Right renal cortex interstitium (tissue), 3 donors: ENCODE results near the gene ERLEC1. TPM values are rescaled to one million over a fixed set of nuclear protein-coding genes. Genes with fewer than 3 reads are reported as not detected.

Experiments used
- polyA plus RNA-seq, 3 donors: library from polyadenylated mRNA; unstranded; fragments of 120-200 nt; gene quantifications; one replicate each; pipeline ENCODE4 v1.2.1, GENCODE V29; 2013; ENCODE audit not compliant: insufficient read length in 3 of 3

The ERLEC1 gene
- polyA plus RNA-seq, 3 donors: 73.7 to 80.2 (median 76.3) TPM

Other genes starting within 250 kb of the ERLEC1 start
- gene CHAC2, start 19.2 kb upstream of the ERLEC1 start, polyA plus RNA-seq: 1 to 10 TPM; 3.8 to 4.5 (median 4.1) TPM
- 10 to 100 TPM; 30.7 to 33.5 (median 33.4) TPM for gene ASB3, start 91 bp upstream of the ERLEC1 start, polyA plus RNA-seq
- 1 to 10 TPM; 1.7 to 1.9 (median 1.8) TPM for gene GPR75, start 72.9 kb downstream of the ERLEC1 start, polyA plus RNA-seq
- gene PSME4, start 183.9 kb downstream of the ERLEC1 start, polyA plus RNA-seq: 10 to 100 TPM; 62.8 to 64.1 (median 63.3) TPM